Fibroblast of the conjunctiva (primary cell): ENCODE results near the gene BANP.
"Not testable (repeated sequence)": the region's sequence is repeated elsewhere in the genome, so short reads cannot be mapped to it uniquely, and the experiment has no call there.

ENCODE experiments used
- DNase-seq: peaks from one replicate; pipeline ENCODE4 v3.0.0-alpha.2; 2010; ENCODE audit warnings: low read depth

BANP gene

DNA sequence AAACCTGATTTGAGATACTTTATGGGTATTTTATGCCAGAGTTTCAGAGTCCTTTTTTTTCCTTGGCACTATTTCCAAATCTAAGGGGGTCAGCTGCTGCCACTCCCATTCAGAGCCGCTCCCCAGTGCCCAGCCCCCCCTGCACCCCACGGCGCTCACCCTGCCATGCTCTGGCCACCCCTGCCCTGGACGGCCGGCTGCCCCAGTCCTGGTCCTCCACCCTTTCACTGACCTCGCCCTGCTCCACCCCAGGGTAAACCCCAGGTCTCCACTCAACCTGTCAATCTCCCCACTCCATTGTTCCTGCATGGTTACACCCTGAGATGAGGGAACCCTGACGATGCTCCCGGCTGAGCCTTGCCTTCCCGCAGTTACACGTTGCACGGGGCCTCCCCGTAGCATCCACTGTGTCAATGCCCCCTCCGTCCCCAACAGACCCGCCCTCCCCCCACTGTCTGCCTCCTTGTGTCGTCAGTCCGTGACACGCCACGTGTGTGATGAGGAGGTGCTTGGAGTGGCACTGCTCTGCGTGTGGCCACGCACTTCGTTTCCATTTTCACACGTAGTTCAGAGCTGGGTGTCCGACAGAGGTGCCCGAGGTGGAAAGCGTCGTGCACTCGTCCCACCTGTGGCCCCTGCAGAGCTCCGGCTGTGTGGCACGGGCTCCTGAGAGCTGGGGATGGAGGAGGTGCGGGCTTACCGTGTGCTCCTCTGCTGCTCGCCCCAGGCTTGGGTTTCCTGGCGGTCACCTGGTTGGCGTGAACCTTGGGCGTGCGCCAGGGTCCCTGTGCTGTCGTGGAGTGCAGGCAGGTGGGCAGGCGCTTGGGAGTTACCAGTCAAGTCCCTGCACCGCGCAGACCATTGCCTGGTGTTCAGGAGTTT is 116.5 kb downstream of the BANP start:
- DNase-seq, result no peak

- DNase-seq, result no peak
Observed at GRCh38 chr16:88068476-88069396, 117.5 kb downstream of the BANP start.

- DNase-seq, result no peak
Observed at GRCh38 chr16:88069397-88070168, 118.3 kb downstream of the BANP start.

GRCh38 chr16:88070341-88070740 is 119.1 kb downstream of the BANP start:
- DNase-seq, result no peak

DNA sequence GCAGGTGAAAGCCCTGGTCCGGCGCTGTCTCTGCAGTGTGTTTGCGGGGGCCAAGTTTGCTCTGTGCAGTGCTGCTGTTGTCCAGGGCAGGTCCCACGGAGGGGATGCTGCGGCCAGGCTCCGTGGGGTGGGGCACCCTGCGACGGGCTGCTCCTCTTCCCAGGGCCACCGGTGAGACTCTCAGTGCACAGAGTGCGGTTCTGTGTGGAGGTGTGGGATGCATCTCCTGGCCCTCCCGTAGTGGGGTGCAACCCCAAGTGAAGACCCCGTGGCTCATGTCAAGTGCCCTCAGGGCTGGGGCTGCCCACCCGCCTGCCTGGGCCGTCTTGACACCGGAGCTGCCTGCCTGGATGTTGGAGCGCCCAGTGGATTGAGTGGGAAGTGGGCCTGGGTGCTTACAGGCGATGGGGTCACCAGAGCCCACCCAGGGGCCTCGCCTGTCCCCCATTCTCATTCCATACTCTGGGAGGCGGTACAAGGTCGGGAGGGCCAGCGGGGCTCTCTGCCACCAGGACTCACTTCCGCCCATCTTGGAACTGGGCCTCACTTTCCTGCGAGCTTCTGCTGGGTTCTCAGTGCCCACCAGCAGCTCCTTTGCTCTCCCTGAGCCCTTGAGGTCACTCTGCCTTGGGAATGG is 119.9 kb downstream of the BANP start:
- DNase-seq, result no peak

DNA sequence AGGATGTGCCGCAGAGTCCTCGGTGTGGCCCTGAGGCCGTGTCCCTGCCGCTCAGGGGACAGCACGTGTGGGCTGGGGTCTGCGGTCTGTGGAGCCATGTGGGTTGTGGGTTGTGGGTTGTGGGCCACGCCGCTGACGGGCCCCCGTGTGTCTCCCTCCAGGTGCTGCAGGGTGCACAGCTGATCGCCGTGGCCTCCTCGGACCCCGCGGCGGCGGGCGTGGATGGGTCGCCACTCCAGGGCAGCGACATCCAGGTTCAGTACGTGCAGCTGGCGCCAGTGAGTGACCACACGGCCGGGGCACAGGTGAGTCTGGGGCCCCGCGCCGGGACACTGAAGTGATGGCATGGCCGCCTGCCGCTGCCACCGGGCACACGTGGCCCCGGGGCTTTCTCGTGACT is 120.7 kb downstream of the BANP start:
- DNase-seq, result no peak

DNA sequence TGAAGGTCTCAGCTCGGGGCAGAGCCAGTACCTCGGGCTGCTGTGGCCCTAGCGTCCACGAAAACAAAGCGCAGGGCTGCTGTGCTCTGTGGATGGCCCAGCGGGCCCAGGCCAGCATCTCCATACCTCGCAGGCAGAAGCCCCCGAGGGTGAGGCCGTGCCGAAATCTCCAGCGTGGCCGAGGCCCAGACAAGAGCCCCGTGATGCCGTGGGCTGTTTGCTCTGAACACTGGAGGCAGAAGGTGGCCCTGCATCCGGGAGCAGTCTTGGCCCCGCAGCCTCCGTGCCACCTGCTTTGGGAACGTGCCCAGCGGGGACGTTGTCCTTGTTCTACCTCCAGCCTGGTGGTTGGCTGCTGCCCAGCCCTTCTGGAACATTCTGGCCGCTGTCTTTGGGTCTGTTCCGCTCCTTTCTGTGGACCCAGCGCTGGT is 121.4 kb downstream of the BANP start:
- no peak for DNase-seq

- DNase-seq, result no peak
Observed at GRCh38 chr16:88073201-88073721, 122.0 kb downstream of the BANP start.

- no peak for DNase-seq
Observed at GRCh38 chr16:88074041-88074440, 122.8 kb downstream of the BANP start.

- DNase-seq, result no peak
Observed at GRCh38 chr16:88076211-88076931, 125.1 kb downstream of the BANP start.

GRCh38 chr16:88076932-88077320 is 125.7 kb downstream of the BANP start:
- not testable (repeated sequence) for DNase-seq

DNA sequence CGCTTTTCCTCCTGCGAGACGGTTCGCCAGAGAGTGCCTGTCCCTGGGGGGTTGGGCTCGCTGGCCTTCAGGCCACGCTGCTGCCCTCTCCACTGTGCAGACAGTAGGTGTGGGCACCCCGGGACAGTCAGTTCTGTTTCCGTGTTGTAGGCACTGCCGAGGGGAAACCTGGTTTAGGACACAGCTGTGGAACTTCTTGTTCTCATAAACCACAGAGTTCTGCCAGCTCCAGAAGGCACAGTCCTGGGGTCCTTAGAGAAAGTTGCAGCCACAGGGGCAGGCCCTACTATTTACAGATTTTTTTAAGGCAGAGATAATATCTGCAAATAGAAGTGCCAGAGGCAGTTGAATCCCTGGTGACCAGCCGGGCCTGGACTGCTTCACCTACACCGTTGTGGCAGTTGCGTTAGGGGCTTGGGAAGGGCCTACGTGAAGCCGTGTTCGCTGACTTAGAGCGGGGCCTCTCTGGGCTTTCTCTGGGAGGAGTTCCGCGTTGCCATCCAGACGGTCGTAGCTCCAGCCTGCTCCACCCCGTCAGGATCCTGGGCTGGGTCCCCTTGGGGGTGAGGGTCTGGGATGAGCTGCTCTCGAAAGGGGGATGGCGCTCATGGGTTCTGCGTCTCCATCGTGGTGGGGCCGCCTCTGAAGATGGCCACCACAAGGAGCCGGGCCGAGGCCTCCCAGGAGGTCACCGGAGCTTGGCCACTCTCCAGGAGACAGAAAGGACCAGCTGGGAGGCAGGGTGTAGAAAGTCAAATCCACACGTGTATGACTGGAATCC is 126.3 kb downstream of the BANP start:
- no peak for DNase-seq

DNA sequence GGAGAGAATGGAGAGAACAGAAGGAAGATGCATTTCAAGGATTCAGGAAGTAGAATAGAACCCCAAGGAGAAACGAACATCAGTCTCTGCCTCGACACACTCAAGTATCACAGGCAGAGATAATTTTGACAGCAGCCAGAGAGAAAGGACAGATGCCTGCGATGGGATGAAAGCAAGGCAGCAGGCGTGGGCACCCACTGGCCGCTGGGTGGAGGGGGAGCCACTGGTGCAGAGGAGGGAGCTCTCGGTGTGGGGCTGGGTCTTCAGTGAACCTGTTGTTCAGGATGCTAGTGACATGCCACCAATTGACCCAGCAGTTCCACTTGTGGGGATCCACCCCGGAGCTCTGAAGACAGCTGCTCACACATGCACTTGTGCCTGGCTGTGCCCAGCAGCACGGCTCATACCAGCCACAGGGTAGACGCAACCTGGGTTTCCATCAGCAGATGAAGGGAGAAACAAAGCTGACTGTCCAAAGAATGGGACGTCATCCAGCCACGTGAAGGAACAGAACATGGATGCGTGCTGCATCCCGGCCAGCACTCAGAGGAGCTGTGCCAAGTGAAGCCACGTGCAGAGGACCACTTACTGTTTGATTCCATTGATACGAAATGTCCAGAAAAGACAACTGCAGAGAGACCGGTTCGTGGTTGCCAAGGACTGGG is 127.0 kb downstream of the BANP start:
- no peak for DNase-seq

- no peak for DNase-seq
Observed at GRCh38 chr16:88083582-88083981, 132.3 kb downstream of the BANP start.

DNA sequence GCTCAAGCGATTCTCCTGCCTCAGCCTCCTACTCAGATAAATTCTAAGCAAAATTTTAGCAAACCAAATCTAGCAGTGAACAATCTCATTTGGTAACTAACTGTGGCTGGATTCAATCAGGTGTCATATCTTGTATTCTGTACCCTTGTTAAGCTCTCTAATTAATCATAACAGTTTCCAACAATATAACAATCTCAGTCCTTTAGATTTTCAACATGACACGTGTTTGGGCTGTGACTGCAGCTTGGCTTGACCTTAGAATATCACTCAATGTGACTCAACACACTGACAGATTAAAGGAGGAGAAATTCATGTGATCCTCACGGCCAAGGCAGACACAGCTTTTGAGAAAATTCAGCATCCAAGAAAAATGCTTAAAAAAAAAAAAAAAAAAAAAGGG is 133.6 kb downstream of the BANP start:
- DNase-seq, result no peak

GRCh38 chr16:88086571-88087516 is 135.6 kb downstream of the BANP start:
- DNase-seq, result no peak

- no peak for DNase-seq
Observed at GRCh38 chr16:88087517-88087877, 136.3 kb downstream of the BANP start.

GRCh38 chr16:88088161-88088581 is 136.9 kb downstream of the BANP start:
- no peak for DNase-seq
